ENCODE results near the gene GBX1.

The GBX1 gene

DNA sequence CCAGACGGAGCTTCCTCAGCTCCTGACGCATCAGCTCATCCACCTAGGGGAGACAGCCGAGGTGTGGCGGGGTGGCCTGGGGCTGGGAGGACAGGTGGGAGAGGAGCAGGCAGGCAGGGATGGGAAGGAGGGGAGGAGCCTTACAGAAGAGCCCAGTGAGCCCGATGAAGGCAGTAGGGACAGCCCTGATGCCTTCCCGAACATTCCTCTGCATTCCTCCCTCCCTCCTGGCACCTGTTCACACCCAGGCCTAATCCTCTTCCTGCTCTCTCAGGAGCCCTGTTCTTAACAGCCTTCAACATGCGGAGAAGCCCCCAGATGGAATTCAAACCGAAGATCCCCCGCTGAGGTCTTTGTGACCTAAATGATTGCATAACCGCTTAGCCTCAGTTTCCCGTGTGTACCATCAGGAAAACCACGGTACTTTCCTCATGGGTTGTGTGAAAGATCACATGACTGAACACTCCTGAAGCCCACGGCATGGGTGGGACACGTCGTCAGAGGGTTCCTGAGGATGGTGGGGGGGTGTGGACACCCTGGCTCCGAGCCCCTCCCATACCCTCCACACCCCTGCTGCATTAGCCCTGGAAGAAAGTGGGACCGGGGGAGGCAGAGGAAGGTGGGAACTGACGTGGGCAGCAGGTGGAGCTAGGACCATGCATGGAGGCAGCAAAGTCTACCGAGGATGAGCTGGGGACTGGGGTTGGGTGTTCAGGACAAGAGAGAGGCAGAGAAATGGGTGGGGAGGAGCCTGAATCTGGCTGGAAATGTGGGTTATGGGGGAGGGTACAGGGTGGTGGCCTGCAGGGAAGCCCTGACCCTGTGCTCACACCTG lies 28.3 kb upstream of the GBX1 start:
- DNase-seq (ENCODE audit: low read depth in 2 of 2), result no peak
- TF ChIP-seq CTCF (IDR thresholded peaks at IDR 0.05; ENCODE audit: low read depth, low read length), result no peak
- no peak overlapping the region for H3K4me3 ChIP-seq (replicated peaks in 1 of 2; ENCODE audit: low read depth in 2 of 2, low read length in 2 of 2)

GRCh38 chr7:151194188-151194587 lies 26.7 kb upstream of the GBX1 start:
- TF ChIP-seq CTCF (IDR thresholded peaks at IDR 0.05; ENCODE audit: low read depth, low read length), result no peak
- no peak for DNase-seq (ENCODE audit: low read depth in 2 of 2)
- no peak overlapping the region for H3K4me3 ChIP-seq (replicated peaks in 1 of 2; ENCODE audit: low read depth in 2 of 2, low read length in 2 of 2)

GRCh38 chr7:151193203-151193978 lies 25.9 kb upstream of the GBX1 start:
- TF ChIP-seq CTCF (IDR thresholded peaks at IDR 0.05; ENCODE audit: low read depth, low read length), result no peak
- H3K4me3 ChIP-seq (replicated peaks in 1 of 2; ENCODE audit: low read depth in 2 of 2, low read length in 2 of 2), result no peak overlapping the region
- no peak for DNase-seq (ENCODE audit: low read depth in 2 of 2)

GRCh38 chr7:151192002-151192539 lies 24.6 kb upstream of the GBX1 start:
- no peak overlapping the region for H3K4me3 ChIP-seq (replicated peaks in 1 of 2; ENCODE audit: low read depth in 2 of 2, low read length in 2 of 2)
- TF ChIP-seq CTCF (IDR thresholded peaks at IDR 0.05; ENCODE audit: low read depth, low read length), result no peak
- no peak for DNase-seq (ENCODE audit: low read depth in 2 of 2)

- TF ChIP-seq CTCF (IDR thresholded peaks at IDR 0.05; ENCODE audit: low read depth, low read length), result no peak
- no peak for DNase-seq (ENCODE audit: low read depth in 2 of 2)
- H3K4me3 ChIP-seq (replicated peaks in 1 of 2; ENCODE audit: low read depth in 2 of 2, low read length in 2 of 2), result no peak overlapping the region
These were observed 24.1 kb upstream of the GBX1 start for GRCh38 chr7:151191544-151191943.

- DNase-seq (ENCODE audit: low read depth in 2 of 2), result no peak
- no peak overlapping the region for H3K4me3 ChIP-seq (replicated peaks in 1 of 2; ENCODE audit: low read depth in 2 of 2, low read length in 2 of 2)
- TF ChIP-seq CTCF (IDR thresholded peaks at IDR 0.05; ENCODE audit: low read depth, low read length), result no peak
These were observed 21.5 kb upstream of the GBX1 start for GRCh38 chr7:151189038-151189437.

All from cardiac fibroblast (primary cell).